CD4-positive, alpha-beta memory T cell (primary cell): ENCODE measurements around the gene NEDD4. TPM values are rescaled to one million over a fixed set of nuclear protein-coding genes. Genes with fewer than 3 reads are reported as not detected.

Experiments used
- CTCF ChIA-PET: fragments of 350-600 bp; sonication (Branson Sonifier 250); formaldehyde crosslinking; loops from one replicate; lab custom pipeline; 2021; ENCODE audit warnings: inconsistent platforms; ENCODE audit not compliant: partially characterized antibody; lab: Charles Lee
- POLR2A ChIA-PET: fragments of 350-600 bp; sonication (Branson Sonifier 250); formaldehyde crosslinking; loops from one replicate; lab custom pipeline; 2021; ENCODE audit not compliant: partially characterized antibody; lab: Charles Lee
- DNase-seq, 5 donors: peaks; one replicate each; pipeline versions ENCODE4 v3.0.0 to v3.0.0-alpha.2; 2020 to 2022; ENCODE audit warnings: mixed read lengths in 1 of 5
- H3K27ac ChIP-seq: one replicate; pipeline ENCODE4 v1.7.0; 2013; ENCODE audit warnings: low read depth, low read length
- H3K27me3 ChIP-seq: 2 replicates; pipeline ENCODE4 v1.7.0; 2013; ENCODE audit warnings: mild to moderate bottlenecking, low read length, moderate library complexity; ENCODE audit not compliant: insufficient read depth
- H3K36me3 ChIP-seq: 2 replicates; pipeline ENCODE4 v1.7.0; 2013; ENCODE audit warnings: mild to moderate bottlenecking, low read length, moderate library complexity; ENCODE audit not compliant: insufficient read depth
- H3K4me1 ChIP-seq: 2 replicates; pipeline ENCODE4 v1.7.0; 2013; ENCODE audit warnings: mild to moderate bottlenecking, low read length, moderate library complexity; ENCODE audit not compliant: insufficient read depth
- H3K4me3 ChIP-seq, 2 donors: one replicate each; pipeline ENCODE4 v1.7.0; 2013; ENCODE audit warnings: low read length in 2 of 2, mild to moderate bottlenecking in 1 of 2
- H3K9me3 ChIP-seq, 2 donors: one replicate each; pipeline ENCODE4 v1.7.0; 2013; ENCODE audit warnings: low read length in 2 of 2, control low read depth in 1 of 2; ENCODE audit not compliant: control insufficient read depth in 1 of 2
- H3K27ac Mint-ChIP-seq, 7 donors: one replicate each; pipeline ENCODE4 v1.8.0; 2020 to 2021; ENCODE audit warnings: mixed read lengths in 7 of 7, mild to moderate bottlenecking in 6 of 7, inconsistent platforms in 3 of 7, moderate library complexity in 3 of 7
- H3K27me3 Mint-ChIP-seq, 2 donors: one replicate each; pipeline ENCODE4 v1.8.0; 2020 to 2021; ENCODE audit warnings: mixed read lengths in 2 of 2
- H3K36me3 Mint-ChIP-seq, 2 donors: one replicate each; pipeline ENCODE4 v1.8.0; 2020 to 2021; ENCODE audit warnings: mixed read lengths in 2 of 2, inconsistent platforms in 1 of 2, mild to moderate bottlenecking in 1 of 2
- H3K4me1 Mint-ChIP-seq, 4 donors: one replicate each; pipeline ENCODE4 v1.8.0; 2020 to 2021; ENCODE audit warnings: mixed read lengths in 4 of 4, mild to moderate bottlenecking in 1 of 4
- H3K4me3 Mint-ChIP-seq, 8 donors: one replicate each; pipeline ENCODE4 v1.8.0; 2020 to 2021; ENCODE audit warnings: mixed read lengths in 8 of 8, mild to moderate bottlenecking in 7 of 8, moderate library complexity in 6 of 8, inconsistent platforms in 3 of 8
- H3K9me3 Mint-ChIP-seq, 8 donors: one replicate each; pipeline ENCODE4 v1.8.0; 2020 to 2021; ENCODE audit warnings: mixed read lengths in 8 of 8, mild to moderate bottlenecking in 5 of 8, inconsistent platforms in 3 of 8, moderate library complexity in 1 of 8
- intact Hi-C: fragments of 100-400 bp; cut with micrococcal nuclease; formaldehyde crosslinking; loops from one replicate; pipeline ENCODE4 v1.15.1; 2023
- polyA plus RNA-seq, 2 donors: library from polyadenylated mRNA; unstranded; fragments of 300-500 nt; fragmentation: Illumina TruSeq; gene quantifications; one replicate each; pipeline ENCODE4 v1.2.3, GENCODE V29; 2021
- total RNA-seq, 2 experiments: library from RNA; stranded (reverse); gene quantifications; one replicate each; pipeline ENCODE4 v1.2.3, GENCODE V29; 2021

Gene NEDD4
- total and polyA plus RNA-seq, 4 experiments from 2014 or later: 3.7 to 5.8 (median 4.7) TPM

GRCh38 chr15:56036546-56037067 lies 43.2 kb upstream of the NEDD4 start:
- H3K4me1 ChIP-seq: peaks cover 17% of the 10 kb centered on the region
- Mint-ChIP-seq H3K4me1 (peaks cover 9 to 24% (median 16%) of the 10 kb centered on the region in 4 donors), H3K27ac (peak overlapping the region in 1 of 7 donors; percentile 22), H3K27me3 (no peaks in the 10 kb centered on the region), H3K36me3 (peaks cover 0 to 3% of the 10 kb centered on the region in 2 donors), H3K4me3 (no peak overlapping the region), H3K9me3 (peaks cover 0 to 2% (median 0%) of the 10 kb centered on the region in 8 donors)
- H3K36me3 ChIP-seq: no peaks in the 10 kb centered on the region
- no peak for DNase-seq
- POLR2A ChIA-PET: interaction anchor here (0.5 to 1.3 kb wide), 2 partner anchors 10 to 41 kb away, joined by 3 read pairs; no protein-coding TSS in a partner anchor
- no peak overlapping the region for H3K4me3 ChIP-seq
- CTCF ChIA-PET: interaction anchor here (1.1 kb wide), 1 partner anchor 16 kb away, joined by 3 read pairs; no protein-coding TSS in a partner anchor
- intact Hi-C loops: no loop called here
- no peaks in the 10 kb centered on the region for H3K9me3 ChIP-seq
- no peaks in the 10 kb centered on the region for H3K27me3 ChIP-seq
- no peak overlapping the region for H3K27ac ChIP-seq

- Mint-ChIP-seq H3K4me1 (peaks cover 9 to 24% (median 15%) of the 10 kb centered on the region in 4 donors), H3K27me3 (no peaks in the 10 kb centered on the region), H3K27ac (peak overlapping the region in 3 of 7 donors; percentile 0 to 57 (median 3)), H3K4me3 (no peak overlapping the region), H3K36me3 (peaks cover 0 to 3% of the 10 kb centered on the region in 2 donors), H3K9me3 (peaks cover 0 to 2% (median 0%) of the 10 kb centered on the region in 8 donors)
- intact Hi-C loops: no loop called here
- H3K27me3 ChIP-seq: no peaks in the 10 kb centered on the region
- peaks cover 15% of the 10 kb centered on the region for H3K4me1 ChIP-seq
- no peak for DNase-seq
- ChIA-PET CTCF (no interaction called here), POLR2A (no interaction called here)
- H3K36me3 ChIP-seq: no peaks in the 10 kb centered on the region
- no peak overlapping the region for H3K27ac ChIP-seq
- no peaks in the 10 kb centered on the region for H3K9me3 ChIP-seq
- no peak overlapping the region for H3K4me3 ChIP-seq
Measured at GRCh38 chr15:56035166-56035565, 41.8 kb upstream of the NEDD4 start.

- Mint-ChIP-seq H3K27ac (peak overlapping the region in 2 of 7 donors; percentile 37 to 39), H3K4me3 (no peak overlapping the region), H3K27me3 (no peaks in the 10 kb centered on the region), H3K9me3 (peaks cover 0 to 2% (median 0%) of the 10 kb centered on the region in 8 donors), H3K4me1 (peaks cover 9 to 21% (median 12%) of the 10 kb centered on the region in 4 donors), H3K36me3 (peaks cover 0 to 3% of the 10 kb centered on the region in 2 donors)
- H3K4me3 ChIP-seq: no peak overlapping the region
- peaks cover 14% of the 10 kb centered on the region for H3K4me1 ChIP-seq
- no peak for DNase-seq
- H3K9me3 ChIP-seq: no peaks in the 10 kb centered on the region
- H3K27me3 ChIP-seq: no peaks in the 10 kb centered on the region
- POLR2A ChIA-PET: no interaction called here
- intact Hi-C loops: no loop called here
- CTCF ChIA-PET: no interaction called here
- no peaks in the 10 kb centered on the region for H3K36me3 ChIP-seq
- H3K27ac ChIP-seq: no peak overlapping the region
Measured at GRCh38 chr15:56034514-56034913, 41.1 kb upstream of the NEDD4 start.

- no peaks in the 10 kb centered on the region for H3K9me3 ChIP-seq
- CTCF ChIA-PET: no interaction called here
- Mint-ChIP-seq H3K36me3 (peaks cover 0 to 3% of the 10 kb centered on the region in 2 donors), H3K4me1 (peaks cover 0 to 2% (median under 1%) of the 10 kb centered on the region in 4 donors), H3K4me3 (no peak overlapping the region), H3K27ac (no peak overlapping the region), H3K27me3 (no peaks in the 10 kb centered on the region), H3K9me3 (no peaks in the 10 kb centered on the region)
- no peaks in the 10 kb centered on the region for H3K36me3 ChIP-seq
- no peaks in the 10 kb centered on the region for H3K4me1 ChIP-seq
- no peak for DNase-seq
- H3K27me3 ChIP-seq: no peaks in the 10 kb centered on the region
- no peak overlapping the region for H3K27ac ChIP-seq
- intact Hi-C loops: no loop called here
- no peak overlapping the region for H3K4me3 ChIP-seq
- POLR2A ChIA-PET: no interaction called here
Measured at GRCh38 chr15:56032373-56032772, 39.0 kb upstream of the NEDD4 start.

GRCh38 chr15:56031836-56032235 lies 38.4 kb upstream of the NEDD4 start:
- Histone ChIP-seq H3K9me3 (no peaks in the 10 kb centered on the region), H3K36me3 (no peaks in the 10 kb centered on the region), H3K4me3 (no peak overlapping the region), H3K27ac (no peak overlapping the region), H3K4me1 (no peaks in the 10 kb centered on the region), H3K27me3 (no peaks in the 10 kb centered on the region)
- Mint-ChIP-seq H3K9me3 (peaks cover 0 to 2% (median 0%) of the 10 kb centered on the region in 8 donors), H3K4me1 (peaks cover 0 to 2% (median 0%) of the 10 kb centered on the region in 4 donors), H3K4me3 (no peak overlapping the region), H3K27ac (no peak overlapping the region), H3K36me3 (peaks cover 0 to under 1% of the 10 kb centered on the region in 2 donors), H3K27me3 (no peaks in the 10 kb centered on the region)
- intact Hi-C loops: no loop called here
- ChIA-PET POLR2A (no interaction called here), CTCF (no interaction called here)
- no peak for DNase-seq

- H3K27ac Mint-ChIP-seq: peak overlapping the region in 1 of 7 donors; percentile 60
- H3K4me3 Mint-ChIP-seq: no peak overlapping the region
- ChIA-PET CTCF (no interaction called here), POLR2A (no interaction called here)
- H3K4me3 ChIP-seq: no peak overlapping the region
- peaks cover 0 to 2% (median 0%) of the 10 kb centered on the region in 4 donors for H3K4me1 Mint-ChIP-seq
- H3K27me3 Mint-ChIP-seq: peaks cover 0 to 1% of the 10 kb centered on the region in 2 donors
- DNase-seq: no peak
- no peaks in the 10 kb centered on the region for H3K4me1 ChIP-seq
- peaks cover 0 to 3% (median 0%) of the 10 kb centered on the region in 8 donors for H3K9me3 Mint-ChIP-seq
- intact Hi-C loops: no loop called here
- H3K27me3 ChIP-seq: no peaks in the 10 kb centered on the region
- H3K36me3 Mint-ChIP-seq: no peaks in the 10 kb centered on the region
- H3K9me3 ChIP-seq: no peaks in the 10 kb centered on the region
- no peaks in the 10 kb centered on the region for H3K36me3 ChIP-seq
- H3K27ac ChIP-seq: no peak overlapping the region
Measured at GRCh38 chr15:56031402-56031801, 38.0 kb upstream of the NEDD4 start.

GRCh38 chr15:56028430-56028829 lies 35.0 kb upstream of the NEDD4 start:
- no peak for DNase-seq
- peaks cover 0 to 21% (median 7%) of the 10 kb centered on the region in 8 donors for H3K9me3 Mint-ChIP-seq
- intact Hi-C loops: no loop called here
- Histone ChIP-seq H3K27ac (no peak overlapping the region), H3K9me3 (no peaks in the 10 kb centered on the region), H3K4me3 (no peak overlapping the region), H3K36me3 (no peaks in the 10 kb centered on the region), H3K4me1 (no peaks in the 10 kb centered on the region), H3K27me3 (no peaks in the 10 kb centered on the region)
- H3K27ac Mint-ChIP-seq: no peak overlapping the region
- H3K36me3 Mint-ChIP-seq: no peaks in the 10 kb centered on the region
- CTCF ChIA-PET: no interaction called here
- no peaks in the 10 kb centered on the region for H3K4me1 Mint-ChIP-seq
- POLR2A ChIA-PET: interaction anchor here (1.4 kb wide), 1 partner anchor 16 kb away, joined by 3 read pairs; no protein-coding TSS in a partner anchor
- H3K4me3 Mint-ChIP-seq: no peak overlapping the region
- H3K27me3 Mint-ChIP-seq: peaks cover under 1 to 1% of the 10 kb centered on the region in 2 donors
